HepG2 (cell line): ENCODE results near the gene CLHC1. TPM values are rescaled to one million over a fixed set of nuclear protein-coding genes. Genes with fewer than 3 reads are reported as not detected.

Source experiments
- IKZF5 ChIP-seq: IDR thresholded peaks from 2 replicates; pipeline ENCODE4 v1.6.1; 2018; ENCODE audit warnings: missing genetic modification reagents, mild to moderate bottlenecking, missing compliant biosample characterization
- LCORL ChIP-seq, 2 experiments: fragments of 450-650 bp in 1 of 2; sonication (generic) in 1 of 2; formaldehyde crosslinking in 1 of 2; IDR thresholded peaks; 2 replicates each; pipeline versions ENCODE4 v1.5.0 to v1.6.1; 2017 to 2020; ENCODE audit warnings: antibody characterized with exemption in 1 of 2, missing genetic modification reagents in 1 of 2
- MIER3 ChIP-seq: IDR thresholded peaks from 2 replicates; pipeline ENCODE4 v1.6.1; 2016; ENCODE audit warnings: missing compliant biosample characterization, borderline replicate concordance
- NCOA2 ChIP-seq: sonication (generic); formaldehyde crosslinking; IDR thresholded peaks from 2 replicates; pipeline ENCODE4 v1.8.0; 2022; ENCODE audit warnings: inconsistent platforms
- PHF21A ChIP-seq: sonication (generic); formaldehyde crosslinking; IDR thresholded peaks from 2 replicates; pipeline ENCODE4 v1.5.0; 2020; ENCODE audit warnings: mild to moderate bottlenecking, missing genetic modification reagents
- RARG ChIP-seq: sonication (generic); formaldehyde crosslinking; IDR thresholded peaks from 2 replicates; pipeline ENCODE4 v1.4.0; 2020; ENCODE audit warnings: low read depth, mild to moderate bottlenecking, missing genetic modification reagents
- REST ChIP-seq, 2 experiments: IDR thresholded peaks; 2 replicates each; pipeline ENCODE4 v1.6.1; 2011 to 2012; ENCODE audit warnings: low read length in 2 of 2, borderline replicate concordance in 1 of 2, low read depth in 1 of 2, mild to moderate bottlenecking in 1 of 2, moderate library complexity in 1 of 2
- SAP130 ChIP-seq: IDR thresholded peaks from 2 replicates; pipeline ENCODE4 v1.6.1; 2016; ENCODE audit warnings: low read depth
- SRSF4 ChIP-seq: fragments of 200-400 bp; formaldehyde crosslinking; IDR thresholded peaks from one replicate; pipeline ENCODE4 v1.6.1; 2018; ENCODE audit warnings: mild to moderate bottlenecking, low read depth, low read length, moderate library complexity; ENCODE audit not compliant: poor library complexity, severe bottlenecking
- ZBTB26 ChIP-seq: IDR thresholded peaks from 2 replicates; pipeline ENCODE4 v1.6.1; 2016; ENCODE audit warnings: missing compliant biosample characterization, missing genetic modification reagents, borderline replicate concordance
- ZNF138 ChIP-seq: sonication (generic); formaldehyde crosslinking; IDR thresholded peaks from 2 replicates; pipeline ENCODE4 v1.5.0; 2020; ENCODE audit warnings: mild to moderate bottlenecking, low read depth, missing genetic modification reagents
- ZNF24 ChIP-seq: fragments of 450-650 bp; IDR thresholded peaks from 2 replicates; pipeline ENCODE4 v1.6.1; 2017; ENCODE audit warnings: antibody characterized with exemption, mild to moderate bottlenecking
- ZNF350 ChIP-seq: sonication (generic); formaldehyde crosslinking; IDR thresholded peaks from 2 replicates; pipeline ENCODE4 v1.4.0; 2020; ENCODE audit warnings: mild to moderate bottlenecking, low read depth, missing genetic modification reagents, borderline replicate concordance
- ZNF446 ChIP-seq: sonication (generic); formaldehyde crosslinking; IDR thresholded peaks from 2 replicates; pipeline ENCODE4 v1.5.0; 2020; ENCODE audit warnings: mild to moderate bottlenecking, missing genetic modification reagents
- ZNF598 ChIP-seq: sonication (generic); formaldehyde crosslinking; IDR thresholded peaks from 2 replicates; pipeline ENCODE4 v1.5.1; 2020; ENCODE audit warnings: mild to moderate bottlenecking, missing genetic modification reagents, borderline replicate concordance
- ZNF775 ChIP-seq: sonication (generic); formaldehyde crosslinking; IDR thresholded peaks from 2 replicates; pipeline ENCODE4 v1.4.0; 2020; ENCODE audit warnings: missing genetic modification reagents, mild to moderate bottlenecking, moderate library complexity, borderline replicate concordance
- ZNF879 ChIP-seq: sonication (generic); formaldehyde crosslinking; IDR thresholded peaks from 2 replicates; pipeline ENCODE4 v1.8.1; 2023; ENCODE audit warnings: missing genetic modification reagents
- ZSCAN29 ChIP-seq: sonication (generic); formaldehyde crosslinking; conservative IDR thresholded peaks from 2 replicates; pipeline ENCODE4 v1.4.0; 2020; ENCODE audit warnings: mild to moderate bottlenecking, missing genetic modification reagents
- ZXDC ChIP-seq: sonication (generic); formaldehyde crosslinking; IDR thresholded peaks from 2 replicates; pipeline ENCODE4 v1.5.0; 2020; ENCODE audit warnings: mild to moderate bottlenecking, missing genetic modification reagents
- polyA plus RNA-seq, 8 experiments: library from polyadenylated mRNA; depleted of rRNA in 3 of 8; stranded (reverse) in 7 of 8; unstranded in 1 of 8; fragments of >200 nt; fragmentation: Illumina TruSeq in 4 of 8; extraction: Trizol in 4 of 8; gene quantifications; 2 replicates each; pipeline versions ENCODE4 v1.2.1 to v1.2.3, GENCODE V29; 2011 to 2016; ENCODE audit warnings: low read depth in 4 of 8, missing spikeins in 1 of 8, mixed read lengths in 1 of 8; ENCODE audit not compliant: insufficient read depth in 1 of 8
- total RNA-seq, 5 experiments: library from RNA; depleted of rRNA; stranded (reverse); fragments of >200 nt; fragmentation: Illumina TruSeq; extraction: Trizol; gene quantifications; 2 replicates each; pipeline ENCODE4 v1.2.3, GENCODE V29; 2016; ENCODE audit warnings: low read depth in 1 of 5

Gene CLHC1
- total and polyA plus RNA-seq, 2 of the 13 experiments (the other 11 are each of a cell fraction or from before 2014, with no cell fraction given): 9.8 to 12.6 TPM

GRCh38 chr2:55232863-55233657, 967 bp upstream of the CLHC1 start (continued):
- TF ChIP-seq IKZF5 (CRISPR knock-in tag): peak; percentile 8; the same call in 1 of the 2 replicates
- TF ChIP-seq ZNF138 (CRISPR knock-in tag): peak; percentile 7; the same call in 1 of the 2 replicates
- no peak for TF ChIP-seq PHF21A (CRISPR knock-in tag)
- TF ChIP-seq SAP130: peak; percentile 11
- TF ChIP-seq ZNF446 (CRISPR knock-in tag): no peak
- TF ChIP-seq REST (IDR thresholded peaks at IDR 0.05; ENCODE audit: borderline replicate concordance in 1 of 2, low read depth in 1 of 2, low read length in 2 of 2): no peak
- peak; percentile 65 for TF ChIP-seq ZNF879 (CRISPR knock-in tag)
- 0 out of 2 replicates have a peak, but pooled peaks have one; percentile 88 for TF ChIP-seq ZSCAN29 (CRISPR knock-in tag)
- TF ChIP-seq NCOA2 (CRISPR knock-in tag): 0 out of 2 replicates have a peak, but pooled peaks have one; percentile 2
- 0 out of 2 replicates have a peak, but pooled peaks have one; percentile 10 for TF ChIP-seq ZBTB26
- 0 out of 2 replicates have a peak, but pooled peaks have one; percentile 50 for TF ChIP-seq ZNF598 (CRISPR knock-in tag)
- TF ChIP-seq ZNF350: no peak
- no peak for TF ChIP-seq ZXDC (CRISPR knock-in tag)
- no peak for TF ChIP-seq ZNF775 (CRISPR knock-in tag)
- peak; percentile 78; the same call in 1 of the 2 replicates for TF ChIP-seq RARG (CRISPR knock-in tag)
- TF ChIP-seq SRSF4: no peak
- TF ChIP-seq LCORL (IDR thresholded peaks at IDR 0.05): no peak
- TF ChIP-seq LCORL (CRISPR knock-in tag; IDR thresholded peaks at IDR 0.05): 0 out of 2 replicates have a peak, but pooled peaks have one; percentile 5
- TF ChIP-seq ZNF24: no peak
- no peak for TF ChIP-seq MIER3 (CRISPR knock-in tag)
